Measurements from ENCODE around the gene RYR3. TPM values are rescaled to one million over a fixed set of nuclear protein-coding genes. Genes with fewer than 3 reads are reported as not detected.

Gene RYR3
- total RNA-seq, 1 donor from 2014 or later: not detected

- POLR2A ChIA-PET: no interaction called here
- CTCF ChIA-PET: interaction anchor here (0.6 kb wide), 1 partner anchor 971 kb away, joined by 3 read pairs; no protein-coding TSS in a partner anchor
- Mint-ChIP-seq H3K9me3 (no peaks in the 10 kb centered on the region), H3K36me3 (ENCODE audit: low read depth) (no peaks in the 10 kb centered on the region), H3K27ac (no peak overlapping the region), H3K27me3 (peaks cover 2% of the 10 kb centered on the region), H3K4me1 (peaks cover 14% of the 10 kb centered on the region), H3K4me3 (no peak overlapping the region)
- DNase-seq (no peak), ATAC-seq (ENCODE audit: low read depth) (no peak)
- intact Hi-C loops (cut with micrococcal nuclease): no loop called here
- no peak for TF ChIP-seq CTCF (IDR thresholded peaks at IDR 0.05)
These were observed 326.2 kb downstream of the RYR3 start for GRCh38 chr15:33636958-33637357.

- peaks cover 2% of the 10 kb centered on the region for H3K27me3 Mint-ChIP-seq
- ATAC-seq (ENCODE audit: low read depth) (no peak), DNase-seq (no peak)
- ChIA-PET POLR2A (no interaction called here), CTCF (no interaction called here)
- H3K4me3 Mint-ChIP-seq: no peak overlapping the region
- no peaks in the 10 kb centered on the region for H3K9me3 Mint-ChIP-seq
- intact Hi-C loops (cut with micrococcal nuclease): no loop called here
- peaks cover 14% of the 10 kb centered on the region for H3K4me1 Mint-ChIP-seq
- no peaks in the 10 kb centered on the region for H3K36me3 Mint-ChIP-seq (ENCODE audit: low read depth)
- TF ChIP-seq CTCF (IDR thresholded peaks at IDR 0.05): no peak
- no peak overlapping the region for H3K27ac Mint-ChIP-seq
These were observed 327.7 kb downstream of the RYR3 start for GRCh38 chr15:33638453-33638852.

GRCh38 chr15:33639051-33639450, 328.3 kb downstream of the RYR3 start:
- CTCF ChIA-PET: no interaction called here
- H3K36me3 Mint-ChIP-seq (ENCODE audit: low read depth): no peaks in the 10 kb centered on the region
- H3K4me3 Mint-ChIP-seq: no peak overlapping the region
- intact Hi-C loops (cut with micrococcal nuclease): no loop called here
- DNase-seq (no peak), ATAC-seq (ENCODE audit: low read depth) (no peak)
- H3K27ac Mint-ChIP-seq: no peak overlapping the region
- no peaks in the 10 kb centered on the region for H3K9me3 Mint-ChIP-seq
- TF ChIP-seq CTCF (IDR thresholded peaks at IDR 0.05): no peak
- POLR2A ChIA-PET: no interaction called here
- H3K4me1 Mint-ChIP-seq: peaks cover 14% of the 10 kb centered on the region
- H3K27me3 Mint-ChIP-seq: peaks cover 2% of the 10 kb centered on the region

- Mint-ChIP-seq H3K36me3 (ENCODE audit: low read depth) (no peaks in the 10 kb centered on the region), H3K4me3 (no peak overlapping the region), H3K4me1 (peaks cover 14% of the 10 kb centered on the region), H3K27me3 (peaks cover 2% of the 10 kb centered on the region), H3K9me3 (no peaks in the 10 kb centered on the region), H3K27ac (no peak overlapping the region)
- ATAC-seq (ENCODE audit: low read depth) (no peak), DNase-seq (no peak)
- TF ChIP-seq CTCF (IDR thresholded peaks at IDR 0.05): no peak
- ChIA-PET CTCF (no interaction called here), POLR2A (no interaction called here)
- intact Hi-C loops (cut with micrococcal nuclease): no loop called here
These were observed 328.7 kb downstream of the RYR3 start for GRCh38 chr15:33639456-33639855.

GRCh38 chr15:33639978-33640377, 329.2 kb downstream of the RYR3 start:
- POLR2A ChIA-PET: no interaction called here
- Mint-ChIP-seq H3K4me1 (peaks cover 14% of the 10 kb centered on the region), H3K9me3 (no peaks in the 10 kb centered on the region), H3K27me3 (peaks cover 2% of the 10 kb centered on the region), H3K36me3 (ENCODE audit: low read depth) (no peaks in the 10 kb centered on the region), H3K4me3 (no peak overlapping the region), H3K27ac (no peak overlapping the region)
- intact Hi-C loops (cut with micrococcal nuclease): no loop called here
- ATAC-seq (ENCODE audit: low read depth): no peak
- DNase-seq: no peak
- no peak for TF ChIP-seq CTCF (IDR thresholded peaks at IDR 0.05)
- CTCF ChIA-PET: no interaction called here

Measured in activated B cell treated with CpG ODN at 0.5 μM for 24 hours (primary cell).